Parathyroid adenoma (tissue), 2 donors: ENCODE measurements around the gene AMIGO2.
A peak's percentile ranks its signal among the peaks of the same experiment; 100 is the strongest.

Experiments used
- H2AFZ ChIP-seq: fragments of 300-600 bp; sonication (generic); one replicate; pipeline ENCODE4 v1.7.0; 2017; ENCODE audit warnings: antibody characterized with exemption, mild to moderate bottlenecking
- H3K27ac ChIP-seq: fragments of 300-600 bp; sonication (generic); one replicate; pipeline ENCODE4 v1.7.0; 2017
- H3K27me3 ChIP-seq: fragments of 300-600 bp; sonication (generic); one replicate; pipeline ENCODE4 v1.7.0; 2017; ENCODE audit warnings: low read length; ENCODE audit not compliant: control insufficient read depth, insufficient read depth
- H3K36me3 ChIP-seq: fragments of 300-600 bp; sonication (generic); one replicate; pipeline ENCODE4 v1.7.0; 2017; ENCODE audit warnings: low read length; ENCODE audit not compliant: control insufficient read depth, insufficient read depth
- H3K4me1 ChIP-seq: fragments of 300-600 bp; sonication (generic); one replicate; pipeline ENCODE4 v1.7.0; 2017; ENCODE audit warnings: control low read depth
- H3K4me2 ChIP-seq: fragments of 300-600 bp; sonication (generic); one replicate; pipeline ENCODE4 v1.7.0; 2017; ENCODE audit warnings: low read length
- H3K4me3 ChIP-seq: fragments of 300-600 bp; sonication (generic); one replicate; pipeline ENCODE4 v1.7.0; 2017; ENCODE audit warnings: low read depth, low read length
- H3K79me2 ChIP-seq: fragments of 300-600 bp; sonication (generic); one replicate; pipeline ENCODE4 v1.7.0; 2017; ENCODE audit warnings: control low read depth
- H3K9ac ChIP-seq: fragments of 300-600 bp; sonication (generic); one replicate; pipeline ENCODE4 v1.7.0; 2017; ENCODE audit warnings: mild to moderate bottlenecking
- H3K9me3 ChIP-seq: fragments of 300-600 bp; sonication (generic); one replicate; pipeline ENCODE4 v1.7.0; 2017; ENCODE audit warnings: low read length; ENCODE audit not compliant: control insufficient read depth
- CTCF ChIP-seq: fragments of 300-600 bp; sonication (generic); IDR thresholded peaks from one replicate; pipeline ENCODE4 v1.7.0; 2017; ENCODE audit warnings: antibody characterized with exemption, mild to moderate bottlenecking
- donor health status: primary hyperparathyroidism.

Gene AMIGO2

GRCh38 chr12:47082283-47082682, 2.5 kb upstream of the AMIGO2 start:
- no peak overlapping the region for H3K27ac ChIP-seq
- H3K9ac ChIP-seq, result no peak overlapping the region
- no peak for TF ChIP-seq CTCF

GRCh38 chr12:47080725-47081502, 1.2 kb upstream of the AMIGO2 start:
- no peak overlapping the region for H3K4me2 ChIP-seq
- peak overlapping the region; percentile 74 for H3K27ac ChIP-seq
- no peaks in the 10 kb centered on the region for H3K79me2 ChIP-seq
- H3K27me3 ChIP-seq, result no peaks in the 10 kb centered on the region
- H3K9ac ChIP-seq, result no peak overlapping the region
- H3K36me3 ChIP-seq, result no peaks in the 10 kb centered on the region
- peak overlapping the region; percentile 82 for H2AFZ ChIP-seq
- no peak overlapping the region for H3K4me3 ChIP-seq
- no peaks in the 10 kb centered on the region for H3K9me3 ChIP-seq
- peaks cover 5% of the 10 kb centered on the region for H3K4me1 ChIP-seq
- TF ChIP-seq CTCF, result no peak

More at GRCh38 chr12:47082283-47082682, 2.5 kb upstream of the AMIGO2 start:
- Histone ChIP-seq H3K36me3 (no peaks in the 10 kb centered on the region), H3K27me3 (no peaks in the 10 kb centered on the region), H3K4me1 (peaks cover 5% of the 10 kb centered on the region), H3K4me2 (no peak overlapping the region), H3K9me3 (no peaks in the 10 kb centered on the region), H3K4me3 (no peak overlapping the region), H3K79me2 (no peaks in the 10 kb centered on the region), H2AFZ (no peak overlapping the region)

- Histone ChIP-seq H3K27ac (peak overlapping the region; percentile 74), H3K79me2 (no peaks in the 10 kb centered on the region), H3K4me2 (peak overlapping the region; percentile 73), H3K36me3 (no peaks in the 10 kb centered on the region), H3K9me3 (no peaks in the 10 kb centered on the region), H2AFZ (peak overlapping the region; percentile 82), H3K4me1 (peaks cover 5% of the 10 kb centered on the region), H3K9ac (no peak overlapping the region), H3K4me3 (peak overlapping the region; percentile 54), H3K27me3 (no peaks in the 10 kb centered on the region)
- TF ChIP-seq CTCF, result no peak
These were observed 394 bp upstream of the AMIGO2 start for GRCh38 chr12:47079981-47080724.

- H3K27me3 ChIP-seq, result no peaks in the 10 kb centered on the region
These were observed 859 bp downstream of the AMIGO2 start for GRCh38 chr12:47078733-47079467.

More at GRCh38 chr12:47078733-47079467, 859 bp downstream of the AMIGO2 start:
- peaks cover 5% of the 10 kb centered on the region for H3K4me1 ChIP-seq
- peak overlapping the region; percentile 79 for H3K4me2 ChIP-seq
- peak overlapping the region; percentile 57 for H3K4me3 ChIP-seq
- H3K9me3 ChIP-seq, result no peaks in the 10 kb centered on the region
- H3K36me3 ChIP-seq, result no peaks in the 10 kb centered on the region
- no peak overlapping the region for H3K9ac ChIP-seq
- H3K79me2 ChIP-seq, result no peaks in the 10 kb centered on the region
- no peak for TF ChIP-seq CTCF
- H2AFZ ChIP-seq, result peak overlapping the region; percentile 74
- H3K27ac ChIP-seq, result peak overlapping the region; percentile 33
